Neural cell (in vitro differentiated cells): ENCODE results near the gene SLC22A2. TPM values are rescaled to one million over a fixed set of nuclear protein-coding genes. Genes with fewer than 3 reads are reported as not detected.

Experiments
- H2AFZ ChIP-seq: fragments of 200-600, 300-800 bp; sonication (generic), shearing (Covaris generic); 2 replicates; pipeline ENCODE4 v1.6.0; 2014; ENCODE audit warnings: low read depth, mild to moderate bottlenecking, antibody characterized with exemption, low read length, moderate library complexity
- H3F3A ChIP-seq: fragments of 200-600 bp; shearing (Covaris generic); 2 replicates; pipeline ENCODE4 v1.6.1; 2016; ENCODE audit warnings: mild to moderate bottlenecking, moderate library complexity, mixed read lengths, antibody characterized with exemption, low read length; ENCODE audit not compliant: insufficient read depth, poor library complexity, severe bottlenecking
- H3K27ac ChIP-seq: fragments of 200-600, 300-800 bp; sonication (generic), shearing (Covaris generic); 2 replicates; pipeline ENCODE4 v1.5.1; 2014; ENCODE audit warnings: mild to moderate bottlenecking, low read length, moderate library complexity
- H3K27me3 ChIP-seq: fragments of 300-800, 200-600 bp; sonication (generic), shearing (Covaris generic); 2 replicates; pipeline ENCODE4 v1.6.0; 2014; ENCODE audit warnings: mild to moderate bottlenecking, low read depth, low read length, moderate library complexity; ENCODE audit not compliant: insufficient read depth
- H3K36me3 ChIP-seq: fragments of 300-800, 200-600 bp; sonication (generic), shearing (Covaris generic); 2 replicates; pipeline ENCODE4 v1.5.1; 2014; ENCODE audit warnings: mild to moderate bottlenecking, antibody characterized with exemption, low read length, moderate library complexity; ENCODE audit not compliant: insufficient read depth
- H3K4me2 ChIP-seq: fragments of 300-800, 200-600 bp; sonication (generic), shearing (Covaris generic); 2 replicates; pipeline ENCODE4 v1.6.0; 2014; ENCODE audit warnings: mild to moderate bottlenecking, low read length
- H3K4me3 ChIP-seq: fragments of 300-800, 200-600 bp; sonication (generic), shearing (Covaris generic); 2 replicates; pipeline ENCODE4 v1.5.1; 2014; ENCODE audit warnings: mild to moderate bottlenecking, low read length, moderate library complexity
- H3K79me2 ChIP-seq: fragments of 200-600 bp; shearing (Covaris generic); replicated peaks from 2 replicates; pipeline ENCODE4 v1.6.0; 2014; ENCODE audit warnings: mild to moderate bottlenecking, low read length, moderate library complexity; ENCODE audit not compliant: insufficient read depth
- H3K9ac ChIP-seq: fragments of 300-800, 200-600 bp; sonication (generic), shearing (Covaris generic); 2 replicates; pipeline ENCODE4 v1.6.1; 2016; ENCODE audit warnings: mild to moderate bottlenecking, low read length, mixed read lengths
- H3K9me2 ChIP-seq: fragments of 200-600 bp; shearing (Covaris generic); 2 replicates; pipeline ENCODE4 v1.6.1; 2016; ENCODE audit warnings: mild to moderate bottlenecking, low read length, mixed read lengths; ENCODE audit not compliant: insufficient read depth
- H3K9me3 ChIP-seq: fragments of 200-600, 300-800 bp; sonication (generic), shearing (Covaris generic); 2 replicates; pipeline ENCODE4 v1.6.1; 2016; ENCODE audit warnings: mild to moderate bottlenecking, mixed run types, low read length, moderate library complexity, mixed read lengths
- H4K20me1 ChIP-seq: fragments of 200-600 bp; shearing (Covaris generic); 2 replicates; pipeline ENCODE4 v1.6.1; 2016; ENCODE audit warnings: mild to moderate bottlenecking, mixed run types; ENCODE audit not compliant: insufficient read depth
- EP300 ChIP-seq: fragments of 450-650 bp; conservative IDR thresholded peaks from 2 replicates; pipeline ENCODE4 v1.6.1; 2014; ENCODE audit warnings: antibody characterized with exemption, mild to moderate bottlenecking, moderate library complexity; ENCODE audit not compliant: poor library complexity, severe bottlenecking
- EZH2 ChIP-seq: fragments of 200-600, 300-800 bp; shearing (Covaris generic), sonication (generic); IDR thresholded peaks from 2 replicates; pipeline ENCODE4 v1.6.1; 2014; ENCODE audit warnings: antibody characterized with exemption, low read length, borderline replicate concordance, mild to moderate bottlenecking; ENCODE audit not compliant: insufficient read depth, poor library complexity, severe bottlenecking
- MXI1 ChIP-seq: fragments of 450-650 bp; conservative IDR thresholded peaks from 2 replicates; pipeline ENCODE4 v1.6.1; 2014; ENCODE audit warnings: antibody characterized with exemption, mild to moderate bottlenecking; ENCODE audit not compliant: poor library complexity, severe bottlenecking
- POLR2AphosphoS5 ChIP-seq: IDR thresholded peaks from 2 replicates; pipeline ENCODE4 v1.6.1; 2012
- RAD21 ChIP-seq: fragments of 450-650 bp; conservative IDR thresholded peaks from 2 replicates; pipeline ENCODE4 v1.6.1; 2014; ENCODE audit warnings: antibody characterized with exemption, mild to moderate bottlenecking, moderate library complexity
- SMC3 ChIP-seq: fragments of 450-650 bp; conservative IDR thresholded peaks from 2 replicates; pipeline ENCODE4 v1.6.1; 2014; ENCODE audit warnings: antibody characterized with exemption, mild to moderate bottlenecking, moderate library complexity; ENCODE audit not compliant: poor library complexity
- TAF1 ChIP-seq: IDR thresholded peaks from 2 replicates; pipeline ENCODE4 v1.6.1; 2012; ENCODE audit warnings: low read depth
- polyA plus RNA-seq: library from polyadenylated mRNA; depleted of rRNA; stranded (reverse); fragments of >200 nt; gene quantifications from 2 replicates; pipeline ENCODE4 v1.2.3, GENCODE V29; 2014
- TF ChIP-seq, protein P1 (sequence below): fragments of 450-650 bp; IDR thresholded peaks from 2 replicates; pipeline ENCODE4 v1.5.1; 2014; ENCODE audit warnings: antibody characterized with exemption, mild to moderate bottlenecking, moderate library complexity; ENCODE audit not compliant: poor library complexity, severe bottlenecking
- TF ChIP-seq, protein P2 (sequence below): IDR thresholded peaks from 2 replicates; pipeline ENCODE4 v1.6.1; 2012; ENCODE audit warnings: borderline replicate concordance

The SLC22A2 gene
- polyA plus RNA-seq, 1 donor from 2014 or later = not detected

DNA sequence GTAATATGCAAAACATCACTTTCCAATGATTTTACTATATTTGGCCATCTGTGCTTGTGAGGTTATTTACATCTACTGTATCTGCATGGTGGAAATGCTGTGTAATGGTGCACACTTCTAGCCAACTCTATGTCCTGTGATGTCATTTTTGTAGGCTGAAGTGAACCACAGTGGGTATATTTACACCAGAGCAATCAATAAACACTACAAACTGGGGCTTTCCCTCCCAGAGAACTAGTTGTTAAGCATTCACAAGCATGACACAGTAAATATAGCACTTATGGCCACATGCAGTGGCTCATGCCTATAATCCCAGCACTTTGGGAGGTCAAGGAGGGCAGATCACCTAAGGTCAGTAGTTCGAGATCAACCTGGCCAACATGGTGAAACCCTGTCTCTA lies 4.9 kb downstream of the SLC22A2 start:
- Histone ChIP-seq H3K36me3 (no peaks in the 10 kb centered on the region), H3K4me3 (no peak overlapping the region), H3K9me2 (no peaks in the 10 kb centered on the region), H3K27ac (no peak overlapping the region), H4K20me1 (no peaks in the 10 kb centered on the region), H3K4me2 (no peak overlapping the region), H3K79me2 (no peaks in the 10 kb centered on the region), H3K9ac (no peak overlapping the region), H3K27me3 (no peaks in the 10 kb centered on the region), H3F3A (no peaks in the 10 kb centered on the region), H3K9me3 (no peaks in the 10 kb centered on the region), H2AFZ (no peak overlapping the region)
- no peak for TF ChIP-seq POLR2AphosphoS5
- TF ChIP-seq SMC3 = no peak
- TF ChIP-seq, protein P1, sequence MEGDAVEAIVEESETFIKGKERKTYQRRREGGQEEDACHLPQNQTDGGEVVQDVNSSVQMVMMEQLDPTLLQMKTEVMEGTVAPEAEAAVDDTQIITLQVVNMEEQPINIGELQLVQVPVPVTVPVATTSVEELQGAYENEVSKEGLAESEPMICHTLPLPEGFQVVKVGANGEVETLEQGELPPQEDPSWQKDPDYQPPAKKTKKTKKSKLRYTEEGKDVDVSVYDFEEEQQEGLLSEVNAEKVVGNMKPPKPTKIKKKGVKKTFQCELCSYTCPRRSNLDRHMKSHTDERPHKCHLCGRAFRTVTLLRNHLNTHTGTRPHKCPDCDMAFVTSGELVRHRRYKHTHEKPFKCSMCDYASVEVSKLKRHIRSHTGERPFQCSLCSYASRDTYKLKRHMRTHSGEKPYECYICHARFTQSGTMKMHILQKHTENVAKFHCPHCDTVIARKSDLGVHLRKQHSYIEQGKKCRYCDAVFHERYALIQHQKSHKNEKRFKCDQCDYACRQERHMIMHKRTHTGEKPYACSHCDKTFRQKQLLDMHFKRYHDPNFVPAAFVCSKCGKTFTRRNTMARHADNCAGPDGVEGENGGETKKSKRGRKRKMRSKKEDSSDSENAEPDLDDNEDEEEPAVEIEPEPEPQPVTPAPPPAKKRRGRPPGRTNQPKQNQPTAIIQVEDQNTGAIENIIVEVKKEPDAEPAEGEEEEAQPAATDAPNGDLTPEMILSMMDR = no peak
- no peak for TF ChIP-seq TAF1
- no peak for TF ChIP-seq MXI1
- no peak for TF ChIP-seq EP300
- TF ChIP-seq, protein P2, sequence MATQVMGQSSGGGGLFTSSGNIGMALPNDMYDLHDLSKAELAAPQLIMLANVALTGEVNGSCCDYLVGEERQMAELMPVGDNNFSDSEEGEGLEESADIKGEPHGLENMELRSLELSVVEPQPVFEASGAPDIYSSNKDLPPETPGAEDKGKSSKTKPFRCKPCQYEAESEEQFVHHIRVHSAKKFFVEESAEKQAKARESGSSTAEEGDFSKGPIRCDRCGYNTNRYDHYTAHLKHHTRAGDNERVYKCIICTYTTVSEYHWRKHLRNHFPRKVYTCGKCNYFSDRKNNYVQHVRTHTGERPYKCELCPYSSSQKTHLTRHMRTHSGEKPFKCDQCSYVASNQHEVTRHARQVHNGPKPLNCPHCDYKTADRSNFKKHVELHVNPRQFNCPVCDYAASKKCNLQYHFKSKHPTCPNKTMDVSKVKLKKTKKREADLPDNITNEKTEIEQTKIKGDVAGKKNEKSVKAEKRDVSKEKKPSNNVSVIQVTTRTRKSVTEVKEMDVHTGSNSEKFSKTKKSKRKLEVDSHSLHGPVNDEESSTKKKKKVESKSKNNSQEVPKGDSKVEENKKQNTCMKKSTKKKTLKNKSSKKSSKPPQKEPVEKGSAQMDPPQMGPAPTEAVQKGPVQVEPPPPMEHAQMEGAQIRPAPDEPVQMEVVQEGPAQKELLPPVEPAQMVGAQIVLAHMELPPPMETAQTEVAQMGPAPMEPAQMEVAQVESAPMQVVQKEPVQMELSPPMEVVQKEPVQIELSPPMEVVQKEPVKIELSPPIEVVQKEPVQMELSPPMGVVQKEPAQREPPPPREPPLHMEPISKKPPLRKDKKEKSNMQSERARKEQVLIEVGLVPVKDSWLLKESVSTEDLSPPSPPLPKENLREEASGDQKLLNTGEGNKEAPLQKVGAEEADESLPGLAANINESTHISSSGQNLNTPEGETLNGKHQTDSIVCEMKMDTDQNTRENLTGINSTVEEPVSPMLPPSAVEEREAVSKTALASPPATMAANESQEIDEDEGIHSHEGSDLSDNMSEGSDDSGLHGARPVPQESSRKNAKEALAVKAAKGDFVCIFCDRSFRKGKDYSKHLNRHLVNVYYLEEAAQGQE = no peak
- TF ChIP-seq RAD21 = no peak
- TF ChIP-seq EZH2 = no peak

DNA sequence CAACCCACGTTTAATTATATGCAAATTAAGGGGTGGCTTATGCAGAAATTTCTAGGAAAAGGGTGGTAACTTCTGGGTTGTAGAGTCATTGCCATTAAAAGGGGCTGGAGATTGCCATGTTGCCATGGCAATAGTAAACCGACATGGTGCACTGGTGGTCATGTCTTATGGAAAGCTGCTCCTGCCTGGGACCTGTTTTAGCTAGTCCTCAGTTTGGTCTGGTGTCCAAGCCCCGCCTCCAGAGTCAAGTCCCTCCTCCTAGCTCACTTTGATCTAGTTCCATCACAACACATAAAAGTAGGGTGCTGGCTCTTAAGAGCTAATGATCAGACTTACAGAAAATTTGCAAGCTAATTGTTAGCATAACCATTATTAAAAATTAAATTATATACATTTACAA lies 5.3 kb downstream of the SLC22A2 start:
- no peaks in the 10 kb centered on the region for H3K9me2 ChIP-seq
- no peak overlapping the region for H3K4me2 ChIP-seq
- H4K20me1 ChIP-seq = no peaks in the 10 kb centered on the region
- no peaks in the 10 kb centered on the region for H3F3A ChIP-seq
- no peak overlapping the region for H2AFZ ChIP-seq
- TF ChIP-seq RAD21 (no peak), MXI1 (no peak), EP300 (no peak), TAF1 (no peak), EZH2 (no peak), SMC3 (no peak), POLR2AphosphoS5 (no peak)
- TF ChIP-seq, protein P1 = no peak
- TF ChIP-seq, protein P2 = no peak
- no peaks in the 10 kb centered on the region for H3K27me3 ChIP-seq
- H3K27ac ChIP-seq = no peak overlapping the region
- no peaks in the 10 kb centered on the region for H3K9me3 ChIP-seq
- H3K4me3 ChIP-seq = no peak overlapping the region
- H3K9ac ChIP-seq = no peak overlapping the region
- H3K36me3 ChIP-seq = no peaks in the 10 kb centered on the region
- no peaks in the 10 kb centered on the region for H3K79me2 ChIP-seq
